Limb (tissue), 2 donors: ENCODE results near the gene ST8SIA4.
A peak's percentile ranks its signal among the peaks of the same experiment; 100 is the strongest.

Experiments used
- DNase-seq, 2 donors: peaks; one replicate each; pipeline ENCODE4 v3.0.0-alpha.2; 2016; ENCODE audit errors: extremely low spot score in 2 of 2

ST8SIA4 gene

DNA sequence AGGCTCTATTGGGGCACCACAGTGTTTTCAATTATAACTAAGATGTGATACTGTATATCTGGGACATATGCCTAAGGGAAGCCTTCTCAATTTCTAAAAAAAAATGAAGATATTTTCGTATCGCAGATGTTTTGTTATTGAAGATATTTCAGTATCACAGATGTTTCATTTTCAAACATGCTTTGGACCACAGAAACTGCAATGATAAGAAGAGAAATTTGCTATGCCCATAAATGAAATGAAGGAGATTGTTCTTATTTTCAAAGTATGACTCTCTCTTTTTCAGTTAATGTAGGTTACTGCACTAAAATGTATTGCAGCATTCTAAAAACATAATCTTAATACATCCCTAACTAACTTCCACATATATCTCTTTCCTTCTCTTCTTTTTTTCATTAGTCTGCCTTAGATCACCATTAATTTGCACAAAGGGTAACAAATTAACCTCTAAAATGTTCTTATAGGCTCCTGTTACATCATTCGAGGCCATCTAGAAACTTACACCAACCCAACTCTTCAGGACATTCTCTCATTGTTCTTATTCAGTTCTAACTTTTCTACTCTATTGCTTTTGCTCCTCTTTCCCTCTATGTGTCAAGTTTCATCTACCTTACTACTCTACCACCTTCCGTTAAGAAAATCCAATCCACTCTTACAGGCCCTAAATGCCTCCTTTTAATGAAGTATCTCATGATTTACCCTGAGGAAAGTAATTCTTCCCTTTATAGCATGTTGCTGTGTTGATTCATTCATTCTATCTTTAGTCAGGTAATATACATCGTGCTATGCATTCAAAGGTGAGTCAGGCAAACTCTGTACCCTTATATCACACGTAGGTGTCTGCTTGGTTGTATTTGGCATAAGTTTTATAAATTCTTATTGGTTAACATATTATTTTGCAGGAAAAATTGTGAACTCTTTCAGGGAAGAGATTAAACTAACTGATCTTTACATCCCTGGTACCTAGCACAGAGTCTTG, 70.5 kb downstream of the ST8SIA4 start:
- no peak for DNase-seq

DNA sequence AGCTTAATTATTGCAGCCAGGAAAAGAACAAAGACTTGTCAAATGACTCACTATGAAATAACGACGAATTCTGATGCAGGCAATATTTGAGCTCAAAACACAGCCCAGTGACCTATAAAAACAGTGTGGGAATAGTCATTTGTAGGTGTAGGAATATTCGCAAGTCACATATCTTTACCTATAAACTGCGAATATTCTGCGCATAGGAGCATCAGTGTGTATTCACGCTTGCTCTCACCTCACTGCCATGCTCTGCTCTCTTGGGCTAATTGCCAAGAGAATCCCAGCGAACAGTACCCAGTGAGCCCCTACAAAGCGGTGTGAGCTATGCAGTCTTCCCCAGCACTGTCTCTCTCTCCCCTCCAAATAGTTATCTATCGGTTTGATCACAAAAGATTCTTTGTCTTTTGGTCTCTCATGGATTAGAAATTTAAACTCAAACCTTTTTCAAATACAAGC, 74.2 kb downstream of the ST8SIA4 start:
- DNase-seq: no peak

DNA sequence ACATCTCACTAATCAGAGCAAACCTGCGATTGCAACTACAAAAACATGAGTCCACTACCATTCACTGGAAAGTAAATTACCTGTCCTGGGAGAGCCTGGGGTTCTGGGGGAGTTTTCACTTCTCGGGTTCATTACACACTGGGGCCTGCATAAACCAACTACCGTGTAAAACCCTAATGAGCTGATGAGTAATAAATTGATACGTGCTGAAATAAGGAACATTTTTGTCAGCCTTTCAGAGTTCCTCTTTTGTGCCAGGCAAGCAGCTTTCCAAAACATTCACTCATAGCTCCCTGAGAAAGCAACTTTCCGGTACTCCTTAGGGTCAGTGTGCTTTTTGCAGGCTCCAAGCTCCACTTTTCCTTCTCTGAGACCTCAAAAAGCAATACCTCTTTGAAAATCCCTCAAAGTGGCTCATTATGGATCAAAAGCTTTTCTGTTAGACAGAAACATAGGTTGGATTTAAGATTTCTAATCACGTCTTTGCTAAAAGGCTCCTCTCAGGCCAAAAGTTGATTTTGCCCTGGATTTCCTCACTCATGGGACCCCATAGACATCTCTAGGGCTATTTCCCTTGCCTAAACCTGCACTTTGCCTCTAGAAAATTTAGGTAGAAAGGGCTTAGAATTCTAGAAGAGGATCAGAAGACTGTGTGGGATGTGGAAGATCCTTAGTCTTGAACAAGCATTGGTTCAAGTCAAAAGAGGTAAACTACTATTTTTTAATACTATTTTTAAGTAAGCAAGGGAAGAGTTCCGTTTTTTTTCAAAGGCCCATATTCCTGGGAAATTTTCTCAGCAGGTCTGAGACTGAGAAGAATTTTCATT, 74.8 kb downstream of the ST8SIA4 start:
- DNase-seq: no peak

DNA sequence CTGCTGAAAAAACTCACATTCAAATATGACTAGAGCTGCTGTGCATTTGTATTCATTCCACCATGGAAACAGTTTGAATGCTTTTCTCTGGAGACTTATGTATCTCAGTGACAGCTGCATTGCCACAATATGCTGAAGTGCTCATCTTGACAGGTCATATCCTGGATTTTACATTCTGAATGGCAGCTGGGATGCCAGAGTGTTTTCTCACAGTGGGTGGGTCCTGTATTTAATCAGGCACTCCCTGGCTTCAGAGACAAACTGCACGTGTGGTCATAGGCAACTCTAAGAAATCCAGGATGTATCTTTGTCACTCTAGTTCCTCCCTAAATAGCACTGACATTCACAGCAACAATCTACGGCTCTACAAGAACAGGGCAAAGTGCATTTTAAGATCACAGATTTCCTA, 75.6 kb downstream of the ST8SIA4 start:
- peak; percentile 33 to 66 for DNase-seq

DNA sequence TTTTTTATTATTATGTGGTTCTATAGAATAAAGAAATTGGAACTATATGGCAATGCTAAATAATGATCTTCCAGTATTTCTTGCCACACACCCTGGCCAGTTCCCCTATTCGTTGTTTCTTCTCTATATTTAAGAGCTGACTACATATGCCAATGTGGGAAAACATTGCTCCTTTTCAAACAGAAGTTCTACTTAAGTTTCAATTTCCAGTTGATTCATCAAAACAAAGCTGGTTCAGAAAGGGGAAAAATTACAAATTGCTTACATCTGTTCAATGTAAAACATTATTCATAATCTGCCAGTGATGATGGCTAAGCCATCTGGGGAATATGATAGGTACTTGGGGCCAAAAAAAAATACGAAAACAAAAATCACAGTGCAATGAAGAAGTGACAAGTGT, 76.9 kb downstream of the ST8SIA4 start:
- DNase-seq: peak in 1 of 2 donors; percentile 26

DNA sequence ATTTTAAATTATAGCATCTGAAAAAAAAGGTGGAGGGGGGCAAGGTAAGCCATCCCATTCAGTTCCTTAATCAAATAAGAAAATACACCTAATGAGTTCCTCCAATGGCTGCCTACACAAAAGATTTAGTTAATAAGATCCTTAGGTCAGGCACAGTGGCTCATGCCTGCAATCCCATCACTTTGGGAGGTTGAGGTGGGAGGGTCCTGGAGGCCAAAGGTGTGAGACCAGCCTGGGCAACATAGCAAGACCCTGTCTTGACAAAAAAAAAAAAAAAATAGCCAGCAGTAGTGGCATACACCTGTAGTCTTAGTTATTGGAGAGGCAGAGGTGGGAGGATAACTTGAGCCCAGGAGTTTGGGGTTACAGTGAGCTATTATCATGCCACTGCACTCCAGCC, 78.4 kb downstream of the ST8SIA4 start:
- DNase-seq: no peak

DNA sequence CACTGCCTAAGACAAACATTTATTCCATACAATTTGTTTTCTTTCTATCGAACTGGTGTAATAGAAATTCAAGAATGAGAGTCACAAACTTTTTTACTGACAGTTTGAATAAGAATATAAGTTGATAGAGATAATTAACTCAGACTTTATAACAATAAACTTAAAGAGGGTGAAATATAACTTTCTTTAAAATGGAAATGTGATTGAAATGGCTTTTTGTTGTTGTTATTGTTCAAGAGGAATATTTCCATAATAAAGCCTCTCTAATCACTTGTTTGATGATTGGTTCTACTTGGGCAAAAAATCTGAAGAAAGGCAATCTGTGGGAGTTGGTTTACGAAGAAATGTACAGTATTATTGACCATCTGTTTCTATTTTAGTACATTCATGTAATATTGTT, 79.3 kb downstream of the ST8SIA4 start:
- no peak for DNase-seq

DNA sequence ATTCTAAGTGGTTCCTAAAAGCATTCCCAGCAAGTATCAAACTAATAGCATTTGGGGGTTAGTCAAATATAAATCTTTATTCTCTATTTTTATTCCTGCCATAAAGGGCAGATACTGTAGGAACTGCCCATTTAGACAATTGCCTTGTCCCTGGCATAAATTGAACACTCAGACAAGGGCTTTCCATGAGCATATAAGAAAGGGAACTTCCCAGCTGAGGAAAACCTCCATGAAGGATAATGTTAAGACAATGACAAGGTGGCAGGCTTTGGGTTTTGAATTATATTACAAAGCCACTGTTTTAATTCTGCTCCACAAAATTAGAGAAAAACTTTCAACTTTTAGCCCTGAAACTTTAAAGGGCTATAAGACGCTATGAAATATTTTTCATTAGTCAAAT, 81.3 kb downstream of the ST8SIA4 start:
- no peak for DNase-seq

DNA sequence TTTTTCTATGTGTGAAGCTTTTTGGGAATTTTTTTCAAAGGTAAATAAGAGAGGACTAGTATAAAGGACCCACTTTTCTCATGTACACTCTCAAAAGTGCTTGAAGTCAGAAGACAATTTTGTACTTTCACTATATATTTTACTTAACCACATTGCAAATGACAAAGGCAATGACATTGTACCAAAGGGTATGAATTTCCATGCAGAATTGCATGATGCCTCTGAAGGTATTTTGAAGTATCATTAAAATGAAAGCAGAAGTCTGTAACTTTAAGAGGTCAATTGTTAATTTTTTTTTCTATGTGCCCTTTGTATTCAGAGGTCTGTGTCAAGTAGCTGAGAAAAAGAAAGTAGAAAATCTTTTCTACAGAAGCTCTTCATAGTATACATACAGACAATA, 84.7 kb downstream of the ST8SIA4 start:
- DNase-seq: no peak

DNA sequence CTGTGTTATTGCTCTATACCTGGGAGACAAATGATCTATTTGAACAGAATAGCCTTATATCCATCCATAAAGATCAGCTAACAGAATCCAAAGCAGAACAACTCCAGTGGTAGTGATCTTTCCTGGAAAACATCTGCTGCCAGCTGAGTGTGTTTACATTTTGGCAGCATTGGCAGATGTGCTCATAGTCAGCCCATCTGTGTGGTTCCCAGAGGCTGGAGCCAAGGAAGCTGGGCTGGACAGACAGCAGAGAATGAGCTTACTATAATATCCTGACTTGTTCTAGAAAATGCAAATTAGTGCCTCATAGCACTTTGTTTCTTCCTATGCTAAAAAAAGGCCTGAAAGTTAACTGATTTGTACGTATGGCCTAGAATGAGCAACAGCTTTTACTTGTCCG, 99.7 kb downstream of the ST8SIA4 start:
- peak in 1 of 2 donors; percentile 50 for DNase-seq

DNA sequence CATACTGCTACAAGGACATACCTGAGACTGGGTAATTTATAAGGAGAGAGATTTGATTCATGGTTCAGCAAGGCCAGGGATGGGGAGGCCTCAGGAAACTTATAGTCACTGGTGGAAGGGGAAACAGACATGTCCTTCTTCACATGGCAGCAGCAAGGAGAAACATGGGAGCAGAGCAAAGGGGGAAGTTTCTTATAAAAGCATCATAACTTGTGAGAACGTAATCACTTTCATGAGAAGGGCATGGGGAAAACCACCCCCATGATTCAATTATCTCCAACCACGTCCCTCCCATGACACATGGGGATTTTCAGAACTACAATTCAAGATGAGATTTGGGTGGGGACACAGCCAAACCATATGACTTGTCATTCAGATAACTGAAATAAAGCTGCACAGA, 100.9 kb downstream of the ST8SIA4 start:
- no peak for DNase-seq

DNA sequence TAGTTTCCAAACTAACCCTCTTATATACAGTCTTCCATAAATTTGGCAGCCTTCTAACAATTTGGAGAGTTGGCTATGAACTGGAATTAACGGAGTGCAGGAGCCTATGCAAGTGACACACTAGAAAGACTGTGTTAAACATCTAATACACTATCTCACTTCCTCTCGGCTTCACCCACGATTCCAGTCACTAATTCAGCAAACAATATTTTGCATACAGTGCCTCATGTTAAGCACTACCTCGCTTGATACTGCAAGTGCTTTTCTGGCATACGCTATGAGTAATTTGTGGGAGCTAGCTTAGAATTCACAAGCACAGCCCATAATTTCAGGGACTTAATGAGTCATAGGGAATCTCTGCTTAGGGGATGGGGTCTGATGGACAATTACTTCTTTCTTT, 102.5 kb downstream of the ST8SIA4 start:
- no peak for DNase-seq

DNA sequence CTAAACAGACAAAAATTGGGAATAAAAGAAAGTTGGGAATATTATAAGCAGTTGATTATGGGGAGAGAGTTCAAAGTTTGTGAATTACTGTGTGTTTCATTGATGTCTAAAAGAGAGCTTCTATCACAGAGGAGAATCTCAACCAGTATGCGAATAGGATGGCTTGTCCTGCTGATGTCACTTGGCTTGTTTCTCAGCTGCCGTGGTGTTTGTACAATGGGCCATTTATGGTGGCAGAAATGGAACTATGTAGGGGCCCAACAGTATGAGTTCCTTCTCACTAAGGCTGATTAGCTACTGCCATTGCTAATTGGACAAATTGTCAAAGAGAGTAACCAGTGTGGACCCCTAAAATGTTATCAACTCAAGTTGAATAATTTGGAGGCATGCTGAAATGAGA, 103.9 kb downstream of the ST8SIA4 start:
- DNase-seq: no peak

DNA sequence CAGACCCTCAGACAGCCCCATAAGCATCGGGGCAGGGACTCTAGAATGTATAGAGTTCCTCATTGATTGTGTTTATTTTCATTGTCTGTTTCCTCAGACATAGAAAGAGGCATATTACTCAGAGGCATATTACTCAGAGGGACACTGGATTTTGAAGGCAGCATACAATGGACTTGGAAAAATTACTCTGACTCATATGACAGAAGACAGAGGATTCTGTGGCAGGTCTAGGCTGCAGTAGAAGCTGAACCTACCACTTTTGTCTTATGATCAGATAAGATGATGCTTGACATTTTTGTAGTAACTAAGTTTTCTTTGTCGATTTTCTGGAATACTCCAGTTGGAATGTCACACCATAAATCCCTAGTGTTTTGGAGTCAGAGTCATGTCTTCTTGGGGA, 105.2 kb downstream of the ST8SIA4 start:
- DNase-seq: no peak

DNA sequence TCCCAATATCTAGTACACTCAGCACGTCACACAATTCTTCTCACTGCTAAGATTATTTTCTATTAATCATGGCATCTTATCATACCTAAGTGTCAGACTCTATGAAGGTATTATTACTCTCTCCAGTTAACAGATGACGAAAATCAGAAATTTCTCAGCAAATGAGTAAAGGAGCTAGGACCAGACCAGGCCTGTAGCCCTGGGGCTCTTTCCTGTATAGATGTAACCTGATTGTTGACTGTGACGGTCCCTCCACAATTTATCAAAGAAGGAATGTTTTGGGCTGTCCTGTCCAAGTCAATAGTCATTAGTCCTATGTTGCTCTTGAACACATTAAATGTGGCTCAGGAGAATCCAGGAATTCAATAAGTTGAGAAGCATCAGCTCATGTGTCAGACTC, 106.2 kb downstream of the ST8SIA4 start:
- DNase-seq: no peak

DNA sequence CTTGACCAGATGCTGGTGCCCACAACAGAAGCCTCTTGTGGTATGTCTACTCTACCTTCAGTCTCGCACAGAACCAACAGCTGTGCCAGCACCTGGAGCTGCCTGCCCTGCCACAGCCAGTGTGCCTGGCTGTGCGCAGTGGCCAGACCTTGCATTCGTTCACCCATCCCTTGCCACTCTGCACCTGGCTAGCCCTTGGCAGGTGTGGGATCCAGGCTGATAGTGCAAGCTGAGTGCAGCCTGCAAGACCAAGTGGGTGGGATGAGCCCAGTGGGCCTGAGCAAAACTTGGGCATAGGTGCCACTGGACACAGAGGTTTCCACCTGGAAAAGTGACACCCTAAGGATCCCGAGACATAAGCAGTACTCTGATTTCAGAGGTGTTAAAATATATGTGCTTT, 108.2 kb downstream of the ST8SIA4 start:
- no peak for DNase-seq

DNA sequence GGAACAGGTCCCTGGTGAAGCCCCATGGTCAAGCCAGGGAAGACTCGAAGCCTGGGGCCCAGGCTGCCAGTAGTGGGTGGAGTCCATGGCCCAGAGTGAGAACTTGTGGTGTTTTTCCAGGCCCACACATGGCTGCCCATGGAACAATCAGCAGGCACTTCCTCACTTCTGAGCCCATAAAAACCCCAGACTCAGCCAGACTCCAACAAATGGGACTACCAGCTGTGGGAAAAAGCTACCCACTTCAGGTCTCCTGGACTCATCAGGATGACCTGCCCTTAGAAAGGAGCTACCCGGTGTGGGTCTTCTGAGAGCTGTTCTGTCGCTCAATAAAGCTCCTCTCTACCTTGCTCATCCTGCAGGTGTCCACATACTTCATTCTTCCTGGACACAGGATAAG, 108.9 kb downstream of the ST8SIA4 start:
- DNase-seq: no peak

DNA sequence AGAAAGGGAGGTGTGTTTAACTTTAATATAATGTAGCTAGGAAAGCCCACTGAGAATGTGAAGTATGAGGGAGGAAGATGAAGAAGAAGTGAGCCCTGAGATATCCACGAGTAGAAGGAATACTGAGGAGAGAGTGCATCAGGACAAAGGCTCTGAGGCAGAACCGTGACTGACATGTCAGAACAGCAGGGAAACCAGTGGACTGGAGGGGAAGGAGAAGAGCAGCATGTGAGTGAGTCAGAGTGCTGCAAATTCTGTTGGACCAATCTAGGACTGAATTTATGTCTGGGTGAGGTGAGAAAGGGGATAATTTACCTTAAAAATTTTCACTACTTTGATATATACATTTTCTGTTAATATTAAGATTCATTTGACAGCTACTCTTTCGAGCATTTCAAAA, 110.3 kb downstream of the ST8SIA4 start:
- DNase-seq: no peak

DNA sequence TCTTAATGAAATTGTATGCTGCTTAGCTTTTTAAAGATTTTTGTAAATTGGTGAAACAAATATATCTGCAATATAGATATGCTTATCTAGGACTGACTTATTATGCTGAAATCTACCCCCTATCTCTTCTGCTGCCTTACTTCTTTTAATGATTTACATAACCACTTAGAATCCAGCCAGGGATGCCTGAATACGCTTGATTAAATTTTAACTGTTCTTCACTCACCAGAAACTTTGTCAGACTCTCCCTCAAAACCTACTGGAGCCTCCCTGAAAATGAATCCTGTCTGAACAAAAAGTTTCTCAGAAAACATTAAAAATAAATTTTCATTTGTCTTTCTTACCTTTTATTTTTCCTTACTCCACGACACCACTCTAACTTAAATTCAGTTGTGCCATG, 111.7 kb downstream of the ST8SIA4 start:
- no peak for DNase-seq

DNA sequence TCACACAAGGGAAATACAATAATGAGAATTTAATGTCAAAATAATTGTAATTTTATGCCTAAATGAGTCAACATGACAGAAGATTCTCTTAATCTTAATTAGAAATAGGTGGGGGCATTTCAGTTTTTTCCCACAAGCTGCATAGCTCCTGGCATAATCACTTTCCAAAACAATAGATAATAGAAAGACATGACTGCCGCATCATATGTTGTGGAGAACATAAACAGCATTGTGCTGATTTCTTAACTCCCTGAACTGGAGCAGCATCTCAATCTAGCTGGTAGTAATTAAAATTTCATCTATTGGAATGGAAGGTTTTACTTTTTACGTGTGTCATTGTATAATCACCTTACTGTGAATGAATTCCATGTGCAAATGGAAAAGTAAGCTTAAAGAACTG, 112.1 kb downstream of the ST8SIA4 start:
- DNase-seq: no peak

DNA sequence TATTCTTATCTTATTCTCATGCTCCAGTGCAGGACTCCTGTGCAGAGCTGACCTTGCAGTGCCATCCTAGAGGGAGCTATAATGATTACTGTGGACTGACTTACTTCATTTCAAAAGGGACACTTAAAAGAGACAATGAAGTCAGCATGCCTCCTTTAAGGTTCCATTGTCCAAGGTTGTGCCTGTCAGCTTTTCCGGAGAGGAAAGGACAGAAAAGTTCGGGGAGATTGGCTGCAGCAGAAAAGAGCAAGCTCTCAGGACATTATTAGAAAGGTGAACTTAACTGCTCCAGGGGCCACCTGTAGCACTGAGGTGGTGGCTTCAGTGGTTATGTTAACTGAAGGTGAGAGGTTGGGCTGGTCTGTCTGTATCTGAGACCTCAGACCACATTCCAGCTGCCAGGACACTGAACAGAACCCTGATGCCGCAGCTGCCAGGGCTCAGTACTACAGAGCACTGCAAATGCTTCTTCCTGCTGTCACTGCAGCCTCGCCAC, 112.9 kb downstream of the ST8SIA4 start:
- DNase-seq: no peak

DNA sequence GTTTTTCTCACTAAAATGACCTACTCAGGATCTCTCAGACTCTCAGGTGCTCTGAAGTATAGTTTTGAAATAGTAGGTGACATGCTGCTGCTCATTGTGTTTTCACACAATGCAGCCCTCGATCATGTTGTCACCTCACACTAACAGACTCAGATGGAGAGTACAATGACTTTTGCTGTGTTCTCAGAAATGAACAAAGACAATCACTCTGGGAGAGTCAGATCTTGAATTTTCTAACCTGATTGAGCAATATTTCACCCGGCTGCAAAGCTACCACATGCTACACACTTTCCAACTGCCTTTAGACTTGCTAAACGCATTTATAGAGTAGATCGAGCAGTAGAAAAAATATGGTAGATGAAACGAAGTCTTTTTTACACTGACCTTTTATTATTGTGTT, 113.4 kb downstream of the ST8SIA4 start:
- DNase-seq: no peak
